ENCODE data around the gene SGO2.
A peak's percentile ranks its signal among the peaks of the same experiment; 100 is the strongest.

SGO2 gene

DNA sequence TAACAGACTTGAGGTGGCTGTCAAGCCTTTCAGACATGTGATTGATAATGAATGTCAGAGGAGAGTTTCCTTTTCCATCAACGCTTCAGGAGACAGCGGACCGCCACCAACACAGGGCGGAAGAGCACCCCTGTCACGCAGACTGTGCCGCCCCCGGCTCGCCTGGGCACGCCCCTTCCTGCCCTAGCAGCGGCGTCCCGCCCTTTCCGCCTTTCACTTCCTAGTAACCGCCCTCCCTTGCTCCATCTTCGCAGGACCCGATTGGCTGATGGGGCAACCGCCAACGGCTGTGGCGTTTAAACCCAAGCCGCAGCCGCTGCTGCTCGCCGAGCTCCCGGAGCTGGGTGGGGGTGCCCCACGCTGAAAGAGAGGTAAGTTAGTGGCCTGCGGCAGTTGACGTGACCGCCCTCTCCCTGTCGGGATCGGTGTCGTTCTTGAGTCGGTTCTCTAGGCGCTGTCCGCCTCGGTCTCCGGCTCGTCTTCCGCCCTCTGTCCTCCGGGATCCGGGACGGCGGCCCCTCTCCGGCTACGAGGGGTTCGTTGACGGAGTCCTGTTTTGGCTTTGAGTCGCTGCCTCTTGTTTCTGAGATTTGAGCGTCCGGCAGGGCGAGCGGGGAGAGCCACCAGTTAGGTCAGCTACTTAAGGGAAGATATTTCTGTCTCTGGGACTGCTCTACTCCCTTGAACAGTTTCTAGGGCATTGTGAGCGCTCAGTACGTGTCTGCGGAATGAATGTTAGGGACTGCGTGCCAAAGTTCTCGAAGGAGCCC is at the start of gene SGO2:
Gene SGO2 (plus strand): TSS at position 326 of the 770 bp plus-strand sequence. CDS start 6,769 bp downstream, outside the sequence.
- peak; percentile 95 for DNase-seq

- no peak for DNase-seq
Measured at GRCh38 chr2:200476836-200477235, 49.2 kb upstream of the SGO2 start.

- DNase-seq, result no peak
Measured at GRCh38 chr2:200477667-200478131, 48.3 kb upstream of the SGO2 start.

GRCh38 chr2:200479692-200480265 is 46.2 kb upstream of the SGO2 start:
- no peak for DNase-seq

- DNase-seq, result no peak
Measured at GRCh38 chr2:200482194-200482593, 43.8 kb upstream of the SGO2 start.

DNA sequence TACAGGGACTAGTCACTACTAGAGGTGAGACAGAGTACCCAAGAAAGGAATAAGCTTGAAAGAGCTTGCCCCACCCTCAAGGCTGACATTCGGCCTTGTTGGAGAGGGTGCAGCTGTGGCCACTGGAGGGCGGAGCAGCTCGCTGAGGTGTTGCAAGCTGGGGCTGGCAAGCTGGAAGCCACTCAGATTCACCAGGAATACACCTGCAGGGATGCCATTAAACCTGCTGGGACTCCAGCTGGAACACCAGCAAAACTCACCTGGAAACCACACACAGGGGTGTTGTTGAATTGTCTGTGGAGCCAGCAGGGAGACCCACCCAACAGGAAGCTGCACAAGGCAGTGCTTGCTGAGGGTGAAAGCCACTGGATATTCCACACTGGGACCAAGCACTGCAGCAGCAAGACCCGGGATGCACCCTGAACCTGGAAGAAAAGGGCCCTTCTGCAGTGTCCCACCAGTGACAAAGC is 42.2 kb upstream of the SGO2 start:
- no peak for DNase-seq

DNA sequence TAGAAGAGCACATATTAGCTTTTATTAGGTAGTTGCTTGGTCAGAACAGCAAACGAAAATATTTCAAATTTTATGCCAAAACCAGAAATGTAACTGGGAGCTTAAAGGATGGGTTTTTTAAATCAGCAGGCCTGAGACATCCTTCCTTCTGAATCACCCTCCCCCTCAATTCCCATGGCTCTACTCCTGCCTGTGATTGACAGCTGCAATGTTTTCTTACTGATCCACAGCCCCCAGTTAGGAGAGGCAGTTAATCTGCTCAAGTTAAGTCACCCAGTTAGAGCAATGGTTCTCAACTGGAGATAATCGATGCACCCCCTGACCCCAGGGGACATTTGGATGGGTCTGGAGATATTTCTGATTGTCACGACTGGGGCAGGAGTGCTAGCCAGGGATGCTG is 41.1 kb upstream of the SGO2 start:
- DNase-seq, result no peak

DNA sequence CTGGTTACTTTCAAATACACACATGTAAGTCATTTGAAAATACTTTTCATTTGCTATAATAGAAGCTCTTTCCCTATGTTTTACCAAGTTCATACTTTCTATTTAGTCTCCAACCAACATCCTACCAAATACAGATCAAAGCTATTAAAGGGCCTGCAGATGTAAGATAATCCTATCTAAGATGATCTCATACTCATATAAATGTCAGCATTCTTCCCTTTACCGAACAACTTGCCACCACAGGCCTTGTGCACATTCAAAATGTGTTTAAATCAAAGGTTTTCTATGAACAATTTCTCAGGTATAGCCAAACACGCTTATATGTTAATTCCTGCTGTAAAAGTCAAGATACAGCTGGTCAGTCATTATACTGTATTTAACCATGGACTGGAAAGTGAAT is 39.5 kb upstream of the SGO2 start:
- DNase-seq, result no peak

GRCh38 chr2:200488169-200488568 is 37.8 kb upstream of the SGO2 start:
- DNase-seq, result no peak

- DNase-seq, result no peak
Measured at GRCh38 chr2:200490001-200490400, 36.0 kb upstream of the SGO2 start.

DNA sequence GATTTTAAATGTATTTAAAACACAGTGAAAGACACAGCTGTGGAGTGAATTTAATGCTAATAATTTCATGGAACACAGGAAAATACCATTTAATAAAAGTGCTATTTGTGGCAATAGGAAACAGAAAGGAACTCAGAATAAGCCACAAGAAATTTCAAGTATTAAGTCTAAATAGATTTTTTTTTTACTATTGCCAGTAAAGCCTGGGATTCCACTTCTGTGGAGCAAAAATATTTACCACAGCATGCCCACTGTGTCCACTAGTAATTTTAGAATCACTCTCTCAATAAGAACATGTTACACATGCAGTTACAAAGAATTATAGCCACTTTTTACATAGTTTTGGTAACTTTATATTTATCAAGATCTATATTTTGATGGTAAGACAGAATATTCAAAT is 33.4 kb upstream of the SGO2 start:
- DNase-seq, result no peak

- no peak for DNase-seq
Measured at GRCh38 chr2:200494048-200494447, 32.0 kb upstream of the SGO2 start.

GRCh38 chr2:200496696-200497095 is 29.3 kb upstream of the SGO2 start:
- no peak for DNase-seq

- no peak for DNase-seq
Measured at GRCh38 chr2:200498402-200499162, 27.4 kb upstream of the SGO2 start.

DNA sequence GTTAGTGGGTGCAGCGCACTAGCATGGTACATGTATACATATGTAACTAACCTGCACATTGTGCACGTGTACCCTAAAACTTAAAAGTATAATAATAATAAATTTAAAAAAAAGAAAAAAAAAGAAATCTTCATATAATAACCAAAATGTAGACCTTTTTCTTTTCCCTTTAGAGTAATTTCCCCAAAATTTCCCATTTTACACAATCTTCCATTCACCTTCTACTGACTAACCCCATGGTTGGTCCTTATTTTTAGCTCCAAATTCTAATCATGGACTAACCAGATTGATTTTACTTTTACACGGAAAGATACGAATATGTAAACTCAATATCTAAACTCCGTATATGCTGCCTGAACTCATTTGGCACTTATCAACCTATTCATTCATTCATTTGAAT is 23.8 kb upstream of the SGO2 start:
- no peak for DNase-seq

GRCh38 chr2:200506679-200507078 is 19.3 kb upstream of the SGO2 start:
- no peak for DNase-seq

GRCh38 chr2:200507179-200507578 is 18.8 kb upstream of the SGO2 start:
- DNase-seq, result no peak

GRCh38 chr2:200509235-200509611 is 16.8 kb upstream of the SGO2 start:
- no peak for DNase-seq

DNA sequence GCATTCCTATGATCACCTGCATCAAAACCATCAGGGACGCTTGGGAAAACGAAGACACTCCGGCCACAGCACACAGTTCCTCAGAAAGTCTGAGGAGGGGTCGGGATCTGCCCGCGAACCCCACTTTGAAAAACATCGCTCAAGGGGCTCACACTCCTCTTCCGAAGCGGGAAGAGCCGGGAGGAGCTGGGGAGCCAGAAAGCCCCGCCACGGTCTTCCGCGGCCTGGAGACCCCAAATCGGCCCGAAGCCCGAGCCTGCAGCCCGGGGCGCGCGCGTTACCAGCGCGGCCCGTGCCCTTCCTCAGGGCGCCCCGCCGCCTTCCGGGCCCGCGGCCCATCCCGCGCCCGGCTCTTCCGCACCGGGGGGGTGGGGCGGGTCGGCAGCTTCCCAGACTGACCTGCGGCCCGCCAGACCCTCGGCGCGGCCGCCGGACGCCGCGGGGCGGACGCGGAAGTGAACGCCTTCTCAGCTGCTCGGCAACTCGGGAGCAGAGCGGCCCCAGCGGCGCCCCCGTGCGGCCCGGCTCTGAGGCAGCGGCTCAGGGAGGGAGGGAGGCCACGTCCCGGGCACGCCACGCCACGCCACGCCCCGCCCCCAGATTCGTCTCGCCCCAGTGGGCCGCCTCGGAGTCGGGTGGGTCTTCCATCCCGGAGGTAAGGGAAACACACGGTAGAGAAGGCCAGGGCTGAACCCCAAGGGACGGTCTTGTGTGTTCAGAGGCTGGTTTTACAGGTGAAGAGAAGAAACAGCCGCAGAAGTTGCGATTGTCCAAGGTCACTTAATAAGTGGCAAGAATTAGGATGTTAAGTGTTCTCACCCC is 16.2 kb upstream of the SGO2 start, which contains the start of gene KCTD18:
Gene KCTD18 (minus strand): TSS at position 457 of the 822 bp plus-strand sequence. CDS start 3,052 bp downstream, outside the sequence.
- DNase-seq, result peak; percentile 94

DNA sequence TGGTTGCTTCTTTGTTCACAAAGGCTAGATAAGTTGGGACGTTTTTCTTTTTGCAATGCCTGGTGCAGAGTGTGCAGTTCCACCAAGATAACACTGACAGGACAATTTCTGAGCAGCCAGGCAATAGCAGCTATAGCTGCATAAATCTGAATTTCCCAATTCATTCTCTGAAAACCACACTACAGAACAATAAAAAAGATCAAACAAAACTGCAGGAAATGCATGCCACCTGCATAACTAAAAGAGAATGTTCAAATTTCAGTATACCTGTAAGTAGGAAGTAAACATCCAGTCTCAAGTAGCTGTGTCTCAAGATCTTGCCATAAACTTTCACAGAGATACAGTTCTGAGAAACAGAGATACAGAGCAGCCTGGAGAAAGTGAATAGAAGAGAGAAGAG is 10.9 kb upstream of the SGO2 start:
- DNase-seq, result no peak

GRCh38 chr2:200523158-200523557 is 2.8 kb upstream of the SGO2 start:
- DNase-seq, result no peak

- DNase-seq, result no peak
Measured at GRCh38 chr2:200523604-200524003, 2.4 kb upstream of the SGO2 start.

GRCh38 chr2:200525066-200525465 is 941 bp upstream of the SGO2 start:
- no peak for DNase-seq

All from activated gamma-delta T cell treated with Interleukin-2 at 50 U/mL for 16 hours (primary cell).